Activated CD4-positive, alpha-beta T cell treated with anti-CD3 and anti-CD28 coated beads for 48 hours (primary cell): Measurements from ENCODE around the gene ZSCAN2.
"Not testable (repeated sequence)": the region's sequence is repeated elsewhere in the genome, so short reads cannot be mapped to it uniquely, and the experiment has no call there.

Experiments
- DNase-seq: peaks from one replicate; pipeline ENCODE4 v3.0.0-alpha.2; 2020

ZSCAN2 gene

DNA sequence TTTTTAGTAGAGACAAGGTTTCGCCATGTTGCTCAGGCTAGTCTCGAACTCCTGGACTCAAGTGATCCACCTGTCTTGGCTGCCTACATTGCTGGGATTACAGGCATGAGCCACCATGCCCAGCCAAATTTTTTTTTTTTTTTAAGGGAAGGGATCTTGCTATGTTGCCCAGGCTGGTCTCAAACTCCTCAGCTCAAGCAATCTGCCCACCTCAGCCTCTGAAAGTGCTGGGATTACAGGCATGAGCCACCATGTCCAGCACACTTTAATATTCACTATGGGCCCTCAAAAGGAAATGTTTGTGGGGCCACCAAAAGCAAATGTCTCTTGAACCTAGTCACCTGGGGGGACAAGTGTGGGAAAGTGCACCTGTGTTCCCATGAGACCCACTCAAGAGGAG, 41.8 kb downstream of the ZSCAN2 start:
- DNase-seq, result not testable (repeated sequence)

DNA sequence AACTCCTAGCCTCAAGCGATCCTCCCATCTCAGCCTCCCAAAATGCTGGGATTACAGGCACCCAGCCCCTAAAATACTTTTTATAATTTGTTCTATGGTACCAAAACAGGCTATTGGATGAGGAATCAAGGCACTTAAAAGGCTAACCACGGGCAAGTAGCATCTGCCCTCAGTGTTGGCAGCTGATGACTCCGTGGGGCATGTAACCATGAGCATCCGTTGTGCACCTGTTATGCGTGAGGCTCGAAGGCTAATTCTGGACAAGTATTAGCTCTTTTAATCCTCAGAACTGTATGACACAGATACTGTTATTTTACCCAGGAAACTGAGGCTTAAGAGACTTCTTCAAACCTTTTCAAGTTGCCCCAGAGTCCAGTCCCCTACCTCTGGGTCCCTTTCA, 43.0 kb downstream of the ZSCAN2 start:
- no peak for DNase-seq

DNA sequence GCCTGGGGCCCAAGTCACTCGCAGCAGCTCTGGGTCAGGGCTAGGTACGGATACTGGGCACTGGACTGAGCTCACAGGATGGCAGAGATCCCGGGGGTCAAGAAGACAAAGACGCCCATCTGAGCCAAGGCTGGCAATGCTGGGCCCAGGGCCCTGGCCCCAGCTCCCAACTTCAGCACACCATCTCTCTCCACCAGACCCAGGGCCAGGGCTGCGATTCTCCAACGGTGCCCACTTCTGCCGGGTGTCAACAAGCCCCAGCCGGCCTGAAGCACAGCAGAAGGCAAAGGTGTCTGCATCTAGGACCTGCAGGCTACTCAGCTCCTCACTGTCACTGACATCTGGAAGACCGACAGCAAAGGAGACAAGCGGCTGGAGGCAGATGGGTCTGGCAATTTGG, 44.7 kb downstream of the ZSCAN2 start:
- DNase-seq, result no peak

DNA sequence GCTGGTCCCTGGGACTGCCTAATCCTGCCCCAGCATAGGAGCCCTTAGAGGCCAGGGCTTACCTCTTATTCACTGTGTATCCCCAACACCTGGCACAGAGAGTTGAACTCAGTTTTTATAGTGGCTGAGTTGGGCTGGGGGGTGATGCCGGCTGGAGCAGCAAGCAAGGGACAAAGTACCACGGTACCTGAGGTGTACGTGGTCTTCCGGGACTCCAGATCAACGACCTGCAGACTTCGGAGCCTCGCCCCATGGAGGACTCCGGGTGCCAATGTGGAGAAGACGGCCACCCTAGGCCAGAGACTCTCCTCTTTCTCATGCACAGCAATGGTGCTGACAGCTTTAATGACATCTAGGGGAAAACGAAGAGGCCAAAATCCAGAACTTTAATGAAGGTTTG, 45.2 kb downstream of the ZSCAN2 start:
- DNase-seq, result no peak

DNA sequence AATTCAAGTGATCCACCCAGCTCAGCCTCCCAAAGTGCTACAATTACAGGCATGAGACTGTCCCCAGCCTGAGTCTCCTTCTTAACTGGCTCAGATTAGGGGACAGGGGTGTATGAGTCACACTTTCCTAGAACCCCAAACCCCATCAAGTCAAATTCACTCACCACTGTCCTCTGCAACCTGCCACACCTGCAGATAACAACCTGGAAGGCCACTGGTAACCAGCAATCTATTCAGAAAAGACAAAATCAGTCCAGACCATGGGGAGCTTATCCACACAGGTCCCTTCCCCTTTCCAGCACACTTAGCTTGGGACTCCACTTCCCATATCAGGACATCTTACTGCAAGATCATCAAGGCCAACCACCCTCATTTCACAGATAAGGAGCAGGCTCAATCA, 46.9 kb downstream of the ZSCAN2 start:
- no peak for DNase-seq

DNA sequence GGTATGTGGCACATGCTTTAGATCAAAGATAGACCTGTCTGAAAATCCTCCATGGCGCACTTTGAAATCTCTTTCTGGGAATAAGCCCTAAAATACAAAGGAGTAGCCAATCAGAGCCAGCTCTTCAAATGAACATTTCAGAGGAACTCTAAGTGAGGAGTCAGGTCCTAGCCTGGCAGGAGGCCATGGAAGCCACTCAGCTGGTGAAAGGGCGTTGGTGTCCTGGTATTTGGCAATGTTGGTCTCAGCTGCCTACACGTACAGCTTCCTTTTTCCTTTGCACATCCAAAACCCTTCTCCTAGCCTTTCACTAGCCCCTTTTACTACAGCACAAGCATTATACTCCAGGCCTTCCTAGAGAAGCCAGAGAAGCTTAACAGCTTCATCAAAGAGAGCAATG, 47.7 kb downstream of the ZSCAN2 start:
- no peak for DNase-seq

DNA sequence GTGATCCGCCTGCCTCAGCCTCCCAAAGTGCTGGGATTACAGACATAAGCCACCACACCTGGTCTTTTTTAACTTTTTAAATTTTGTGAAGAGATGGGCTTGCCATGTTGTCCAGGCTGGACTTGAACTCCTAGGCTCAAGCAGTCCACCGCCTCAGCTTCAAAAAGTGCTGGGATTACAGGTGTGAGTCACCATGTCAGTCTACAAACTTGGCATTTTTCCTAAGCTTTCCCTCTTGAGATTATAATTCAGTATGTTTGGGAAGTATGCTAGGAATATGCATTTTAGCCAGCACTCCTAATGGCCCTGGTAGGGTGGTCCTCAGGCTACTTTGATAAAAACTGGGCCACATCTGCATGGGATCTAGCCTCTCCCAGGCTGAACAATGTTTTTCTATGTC, 48.9 kb downstream of the ZSCAN2 start:
- DNase-seq, result no peak

DNA sequence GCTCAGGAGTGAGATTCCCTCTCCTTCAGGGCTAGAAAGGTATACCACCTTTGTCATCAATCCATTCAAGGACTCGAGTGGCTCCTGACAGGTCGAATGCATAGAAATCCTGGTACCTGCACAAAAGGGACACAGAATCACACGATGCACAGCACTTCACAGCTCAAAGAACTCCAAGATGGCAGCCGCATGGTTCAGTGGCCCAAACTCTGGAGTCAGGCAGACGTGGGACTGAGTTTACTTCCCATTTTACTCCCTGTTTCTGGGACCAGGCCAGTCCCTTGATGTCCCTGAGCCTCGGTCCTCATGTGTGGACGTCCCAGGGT, 52.7 kb downstream of the ZSCAN2 start:
- DNase-seq, result no peak

DNA sequence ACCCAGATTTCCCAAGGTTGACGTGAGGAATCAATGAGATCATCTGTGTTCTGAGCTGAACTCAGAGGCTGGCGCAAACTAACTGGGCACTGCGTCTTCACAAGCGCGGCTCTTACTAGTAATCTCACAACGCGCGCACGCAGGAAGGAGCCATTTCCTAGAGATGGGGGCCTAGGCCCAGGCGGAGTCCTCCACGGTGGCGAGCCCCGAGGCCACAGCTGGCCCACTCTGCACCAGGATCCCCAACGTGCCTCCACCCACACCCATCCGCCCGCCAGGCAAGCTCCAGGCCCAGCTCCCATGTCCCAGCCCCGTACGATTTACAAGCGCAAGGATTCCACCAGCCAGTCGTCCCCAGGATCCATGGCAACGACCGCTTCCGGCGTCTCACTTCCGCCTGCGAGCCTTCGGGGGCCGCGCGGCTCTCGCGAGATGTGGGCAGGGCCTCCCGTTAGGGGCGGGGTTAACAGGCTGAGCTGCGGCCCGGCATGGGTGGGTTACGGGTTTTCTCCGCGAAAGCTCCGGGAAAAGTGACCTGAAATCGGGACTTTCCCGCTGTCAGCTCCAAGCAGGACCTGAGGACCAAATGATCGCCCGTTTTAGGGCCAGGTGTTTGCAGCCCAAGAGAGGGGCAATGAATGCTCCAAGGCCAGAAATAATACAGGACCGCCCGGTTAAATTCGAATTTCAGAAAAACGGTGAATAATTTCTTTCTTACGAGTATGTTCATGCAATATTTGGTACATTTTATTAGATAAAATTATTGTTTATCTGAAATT, 53.3 kb downstream of the ZSCAN2 start, which contains the start of gene WDR73:
WDR73 (minus strand) TSS at position 374 of the 779 bp plus-strand sequence; CDS start at position 365, 9 bp downstream.
- DNase-seq, result peak; percentile 98

DNA sequence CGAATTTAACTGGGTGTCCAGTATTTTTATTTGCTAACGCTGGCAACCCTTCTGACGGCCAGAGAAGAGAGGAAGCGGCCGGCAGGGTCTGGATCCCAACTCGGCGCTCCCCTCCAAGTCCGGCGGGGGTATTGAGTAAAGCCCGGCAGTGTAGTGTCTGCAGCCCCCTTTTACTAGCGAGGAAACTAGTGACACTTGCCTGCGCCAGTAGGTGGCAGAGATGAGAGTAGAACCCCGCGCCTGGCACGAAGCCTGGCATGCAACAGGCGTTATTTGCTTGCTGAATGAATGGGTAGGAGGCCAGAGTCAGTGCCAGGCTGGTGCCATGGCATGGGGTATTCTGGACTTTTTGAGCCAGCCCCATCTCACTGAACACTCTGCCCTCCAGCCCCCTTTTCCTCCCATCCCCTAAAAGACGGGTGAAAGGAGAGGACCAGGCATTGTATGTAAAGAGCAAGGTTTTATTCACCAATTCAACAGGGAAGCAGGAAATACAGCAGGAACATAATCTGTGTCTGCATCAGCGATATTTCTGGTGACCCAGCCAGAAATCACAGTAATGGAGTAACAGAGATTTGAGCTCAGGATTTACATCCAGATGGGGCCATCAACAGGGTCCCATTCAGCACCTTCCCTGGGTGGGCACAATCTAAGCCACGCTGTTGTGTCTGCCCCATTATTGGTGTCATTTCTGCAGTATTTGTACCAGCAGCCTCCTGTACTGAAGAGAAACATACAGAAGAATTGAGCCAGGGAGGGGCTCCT, 54.1 kb downstream of the ZSCAN2 start:
- peak; percentile 86 for DNase-seq

DNA sequence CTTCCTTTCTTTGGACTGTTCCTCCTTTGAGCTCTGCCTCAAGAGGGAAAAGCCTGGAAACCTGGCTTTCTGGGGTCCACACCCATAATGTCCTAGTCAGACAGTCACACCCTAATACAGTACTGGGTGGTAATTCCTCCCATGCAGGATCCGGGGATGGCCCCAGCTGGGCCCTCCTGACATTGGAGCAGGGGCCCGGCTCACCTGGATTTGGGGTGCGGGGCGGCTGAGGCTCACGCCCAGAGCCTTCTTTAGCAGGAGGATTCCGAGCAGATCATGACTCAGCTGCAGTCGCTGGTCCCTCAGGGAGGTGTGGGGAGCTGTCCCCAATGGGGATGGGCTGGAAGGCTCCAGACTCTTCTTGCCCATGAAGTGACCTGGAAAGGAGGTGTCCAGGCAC, 56.2 kb downstream of the ZSCAN2 start:
- no peak for DNase-seq

DNA sequence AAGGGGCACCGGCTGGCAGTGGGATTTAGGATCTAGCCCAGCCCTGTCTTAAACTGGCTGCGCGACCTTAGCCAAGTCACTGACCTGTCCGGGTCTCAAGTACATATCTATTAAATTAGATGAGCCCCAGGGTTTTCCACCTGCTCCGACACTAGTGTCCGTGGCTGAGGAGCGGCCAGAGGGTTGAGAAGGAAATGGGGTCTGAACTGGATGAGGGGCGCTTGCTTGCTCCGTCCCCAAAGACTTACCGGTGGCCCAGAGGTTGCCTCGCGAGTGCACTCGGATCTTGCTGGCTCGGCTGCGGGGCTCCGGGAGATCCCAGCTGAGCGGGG, 56.9 kb downstream of the ZSCAN2 start:
- no peak for DNase-seq

DNA sequence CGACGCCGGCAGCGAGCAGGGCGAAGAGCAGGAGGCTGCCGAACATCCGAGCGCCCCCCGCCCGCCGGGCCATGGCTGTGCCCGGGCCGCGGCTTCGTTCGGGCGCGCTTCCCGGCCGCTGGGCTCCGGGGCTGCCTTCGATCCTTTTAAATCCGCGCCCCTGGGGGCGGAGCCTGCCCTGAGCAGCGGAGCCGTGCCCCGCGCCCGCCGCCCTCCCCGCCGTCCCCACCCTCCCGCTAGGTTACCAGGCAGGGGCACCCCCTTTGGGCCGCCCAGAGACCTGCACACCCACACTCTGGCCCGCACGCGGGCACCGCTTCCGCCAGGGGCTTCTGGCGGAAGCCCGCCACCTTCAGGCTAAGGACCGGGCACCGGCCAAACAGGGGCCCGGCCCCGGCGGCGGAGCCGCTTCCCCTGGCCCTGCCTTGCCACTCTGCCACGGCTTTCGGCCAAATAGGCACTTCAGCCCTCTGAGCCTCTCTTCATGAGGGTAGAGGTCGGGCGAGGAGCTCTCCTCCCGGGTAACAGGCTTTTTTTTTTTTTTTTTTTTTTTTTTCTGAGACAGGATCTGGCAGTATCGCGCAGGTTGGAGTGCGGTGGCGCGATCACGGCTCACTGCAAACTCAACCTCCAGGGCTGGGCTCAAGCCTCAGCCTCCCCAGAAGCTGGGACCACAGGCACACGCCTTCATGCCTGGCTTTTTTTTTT, 57.4 kb downstream of the ZSCAN2 start, which contains the start of gene NMB:
NMB (minus strand) TSS at position 120 of the 708 bp plus-strand sequence; CDS start at position 73, 47 bp downstream.
- DNase-seq, result peak; percentile 85

DNA sequence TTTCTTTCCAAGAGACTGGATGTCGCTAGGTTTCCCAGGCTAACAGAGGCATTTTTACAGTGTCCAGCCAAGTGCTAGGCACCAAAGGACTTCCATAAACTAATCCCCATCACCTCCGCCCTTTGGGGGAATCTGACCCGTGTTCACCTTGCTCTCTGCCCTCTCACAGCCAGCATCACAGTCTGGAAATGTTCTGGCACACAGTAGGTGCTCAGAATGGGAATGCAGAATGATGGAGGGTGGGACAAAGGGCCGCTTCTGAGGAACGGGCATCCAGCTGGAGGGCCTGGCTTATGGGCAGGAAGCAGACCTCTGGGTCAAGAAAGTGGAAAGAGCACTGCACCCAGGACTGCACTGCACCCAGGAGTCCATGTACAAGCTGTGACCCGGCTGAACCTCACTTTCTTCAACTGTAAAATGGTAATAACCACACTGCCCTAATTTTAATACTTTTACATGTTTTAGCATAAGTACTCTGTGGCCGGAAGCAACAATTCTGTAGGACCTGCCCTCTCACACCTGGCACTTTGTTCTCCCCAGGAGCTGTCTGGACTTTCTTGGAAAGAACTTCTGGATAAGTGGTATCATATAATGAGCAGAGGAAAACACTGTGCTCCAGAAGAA, 58.1 kb downstream of the ZSCAN2 start:
- no peak for DNase-seq

DNA sequence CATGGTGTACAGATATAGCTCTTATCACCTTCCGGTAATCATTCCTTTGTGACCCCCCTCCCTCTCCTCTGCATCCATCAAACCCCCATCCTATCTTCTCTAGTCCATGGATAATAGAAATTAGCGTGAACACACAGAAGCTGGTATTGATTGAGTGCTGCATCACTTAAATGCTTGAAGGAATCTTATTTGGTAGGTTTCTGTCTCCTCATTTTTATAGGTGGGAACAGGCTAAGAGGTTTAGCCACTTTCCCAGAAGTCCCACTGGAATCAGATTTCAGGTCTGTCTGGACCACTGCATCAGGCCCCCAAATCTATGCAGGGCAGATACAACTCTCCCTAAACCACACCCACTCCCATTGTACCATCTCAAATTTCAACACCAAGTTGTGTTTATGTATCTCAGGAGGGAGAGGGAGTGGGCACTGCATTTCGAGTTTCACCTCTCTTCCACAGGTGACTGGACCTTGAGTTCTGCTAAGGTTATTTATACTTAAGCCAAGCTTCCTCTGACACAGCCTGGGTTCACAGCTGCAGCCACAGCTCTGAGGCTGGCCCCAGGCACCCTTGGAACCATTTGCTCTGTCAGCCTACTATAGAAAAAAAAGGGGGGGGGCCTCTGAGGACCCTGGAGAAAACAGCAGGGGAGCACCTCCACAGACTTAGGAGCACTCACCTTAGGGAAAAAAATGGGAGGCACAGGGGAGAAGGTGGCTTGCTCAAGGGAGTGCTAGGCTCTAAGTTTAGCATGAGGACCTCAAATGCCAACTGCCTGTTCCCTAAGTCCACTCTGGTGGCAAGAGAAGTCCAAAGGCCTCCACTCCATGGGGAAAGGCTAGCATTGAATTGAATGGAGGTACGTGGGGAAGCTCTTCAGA, 59.3 kb downstream of the ZSCAN2 start:
- DNase-seq, result no peak

DNA sequence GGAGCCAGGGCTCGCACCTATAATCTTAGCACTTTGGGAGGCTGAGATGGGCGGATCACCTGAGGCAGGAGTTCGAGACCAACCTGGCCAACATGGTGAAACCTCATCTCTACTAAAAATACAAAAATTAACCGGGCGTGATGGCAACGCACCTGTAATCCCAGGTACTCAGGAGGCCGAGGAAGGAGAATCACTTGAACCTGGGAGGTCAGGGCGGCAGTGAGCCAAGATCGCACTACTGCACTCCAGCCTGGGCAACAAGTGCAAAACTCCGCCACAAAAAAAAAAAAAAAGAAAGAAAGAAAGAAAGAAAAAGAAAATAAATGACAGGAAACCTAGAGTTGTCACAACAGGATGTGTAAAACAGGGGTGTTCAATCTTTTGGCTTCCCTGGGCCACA, 60.2 kb downstream of the ZSCAN2 start:
- DNase-seq, result no peak

DNA sequence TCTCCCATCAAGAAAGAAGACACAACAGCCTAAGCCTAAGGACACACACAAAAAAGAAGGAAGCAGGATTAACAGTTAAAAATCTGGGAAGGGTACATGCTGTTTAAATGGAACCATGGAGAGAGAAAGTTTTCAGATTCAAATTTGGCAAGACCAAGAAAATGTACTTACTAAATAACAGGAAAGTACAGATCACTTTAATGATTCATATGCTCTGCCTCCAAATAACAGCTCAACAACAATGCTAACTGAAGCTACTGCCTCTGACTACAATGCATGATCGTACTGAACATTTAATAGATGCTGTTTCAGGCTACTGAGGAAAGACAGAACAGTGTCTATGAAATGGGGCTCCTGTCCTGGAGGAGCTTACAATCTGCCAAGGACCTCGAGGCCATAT, 65.6 kb downstream of the ZSCAN2 start:
- DNase-seq, result no peak

DNA sequence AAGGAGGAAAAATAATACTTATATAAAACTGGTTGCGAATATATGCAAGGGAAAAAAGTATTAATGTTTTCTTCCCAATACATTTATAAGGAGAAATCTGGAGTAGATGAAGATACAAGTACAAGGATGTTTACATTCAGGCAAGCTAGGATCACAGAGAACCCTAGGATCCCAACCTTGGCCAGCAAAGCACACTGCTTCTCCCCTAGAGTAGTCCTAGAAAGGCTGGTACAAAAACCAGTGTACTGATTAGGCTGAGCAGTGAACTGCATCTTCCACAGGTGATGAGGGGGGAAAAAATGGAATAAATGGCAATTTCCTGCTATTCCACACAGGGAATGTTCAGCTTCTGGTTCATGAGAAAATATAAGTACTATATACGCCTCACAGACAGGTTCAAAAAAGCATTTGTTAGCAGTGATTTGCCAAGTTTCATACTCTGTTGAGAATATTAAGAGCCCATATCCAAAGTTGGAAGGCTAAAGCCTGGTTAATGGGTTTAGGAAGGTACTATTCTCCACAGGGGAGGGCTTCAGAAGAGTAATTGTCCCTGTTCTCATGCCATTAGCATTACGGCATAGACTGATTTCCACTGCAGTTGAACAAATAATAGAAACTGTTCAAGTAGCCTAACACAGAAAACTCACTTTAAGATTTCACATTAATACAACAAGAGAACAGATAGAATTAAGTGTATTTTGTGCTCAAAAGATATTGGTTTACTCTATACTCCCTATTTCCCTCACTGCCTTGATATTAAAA, 67.6 kb downstream of the ZSCAN2 start:
- DNase-seq, result no peak

DNA sequence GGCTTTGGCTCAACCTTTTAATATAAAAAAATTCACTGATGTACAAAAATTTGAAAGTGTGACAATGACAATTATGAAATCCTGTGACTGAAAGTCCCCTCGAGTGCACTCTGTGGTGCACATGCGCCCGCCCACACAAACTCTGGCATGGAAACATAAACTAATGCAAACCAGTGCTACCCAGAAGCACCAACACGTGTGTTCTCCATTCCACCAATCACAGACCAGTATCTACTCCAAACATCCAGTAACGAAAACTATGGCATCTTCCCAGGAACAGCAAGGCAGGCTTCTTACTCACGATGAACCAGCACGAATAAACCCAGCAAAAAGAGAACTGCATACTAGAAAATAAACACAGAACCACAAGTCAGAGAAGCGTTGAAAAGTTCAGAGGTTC, 68.9 kb downstream of the ZSCAN2 start:
- peak; percentile 77 for DNase-seq

DNA sequence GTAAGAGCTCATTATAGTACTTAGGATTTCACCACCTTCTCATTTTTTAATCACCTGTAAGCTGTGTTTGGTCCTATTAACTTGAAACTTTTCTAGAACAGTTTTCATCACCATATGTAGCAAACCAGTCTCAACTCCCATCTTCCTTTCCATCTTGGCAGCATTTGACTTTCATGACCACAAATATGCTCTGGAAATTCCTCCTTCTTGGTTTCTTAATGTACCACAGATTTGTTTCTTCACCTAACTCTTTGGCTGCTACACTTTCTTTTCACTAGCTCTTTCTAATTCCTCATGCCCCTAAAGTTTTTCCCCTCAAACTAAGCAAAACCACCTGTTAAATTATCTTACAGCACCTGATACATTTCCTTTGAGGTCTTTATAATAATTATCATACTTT, 70.4 kb downstream of the ZSCAN2 start:
- no peak for DNase-seq
